ENCODE data around the gene ABCF1.

The ABCF1 gene

DNA sequence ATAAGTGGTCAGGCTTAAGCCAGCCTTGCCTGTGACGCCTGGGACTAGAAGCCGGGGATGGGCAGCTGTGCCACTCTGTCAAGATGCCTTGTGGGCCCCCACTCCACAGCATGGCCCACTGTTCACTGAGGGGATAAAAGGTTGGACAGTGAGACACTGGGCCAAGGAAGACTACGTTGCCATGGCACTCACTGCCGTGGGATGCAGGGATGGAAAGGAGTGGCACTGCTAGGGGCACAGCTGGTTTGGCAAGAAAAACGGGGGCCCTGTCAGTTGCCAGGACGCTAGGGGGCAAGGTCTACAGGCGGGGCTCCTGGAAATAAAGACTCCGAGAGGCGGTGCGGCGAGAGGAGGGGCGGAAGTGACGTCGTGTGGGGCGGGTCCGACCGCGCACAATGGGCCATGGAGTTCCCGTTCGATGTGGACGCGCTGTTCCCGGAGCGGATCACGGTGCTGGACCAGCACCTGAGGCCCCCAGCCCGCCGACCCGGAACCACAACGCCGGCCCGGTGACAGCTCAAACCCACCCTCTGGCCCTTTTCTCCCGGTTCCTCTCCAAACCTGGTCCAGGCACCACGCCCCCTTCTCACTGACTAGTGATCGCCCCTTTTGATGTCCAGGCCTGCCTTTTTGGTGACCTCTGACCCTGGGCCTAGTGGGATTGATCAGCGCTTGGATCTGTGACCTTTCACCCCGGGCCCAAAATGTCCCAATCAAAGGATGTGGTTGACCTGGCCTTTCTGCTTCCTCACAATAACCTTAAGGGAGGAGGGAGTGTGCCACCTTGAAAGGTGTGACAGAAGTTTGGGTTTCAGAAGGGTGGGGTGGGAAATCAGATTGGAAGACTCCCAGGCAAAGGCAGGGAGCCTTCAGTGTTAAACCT is 55.5 kb downstream of the ABCF1 start, which contains the start of gene ATAT1:
Gene ATAT1 (plus strand): TSS at position 391 of the 883 bp plus-strand sequence.
- peak; percentile 95 for DNase-seq (ENCODE audit: low spot score)

DNA sequence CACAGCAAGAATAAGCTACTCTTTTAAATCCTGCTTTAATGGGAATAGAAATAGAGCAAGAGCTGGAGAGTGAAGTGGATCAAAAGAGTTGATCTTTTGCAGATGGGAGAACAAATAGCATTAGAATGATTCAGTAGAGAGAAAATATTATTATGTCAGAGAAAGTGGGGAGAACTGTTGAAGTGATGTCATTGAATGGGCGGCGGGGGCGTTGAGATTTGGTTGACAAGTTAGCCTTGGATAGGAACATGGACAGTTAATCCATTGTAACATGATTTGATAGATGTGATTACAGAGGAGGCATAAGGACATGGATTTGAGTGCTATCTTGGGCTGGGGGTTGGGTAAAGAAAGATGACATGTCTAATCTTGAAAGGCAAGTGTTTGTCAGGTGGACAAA is 64.6 kb downstream of the ABCF1 start:
- no peak for DNase-seq (ENCODE audit: low spot score)

DNA sequence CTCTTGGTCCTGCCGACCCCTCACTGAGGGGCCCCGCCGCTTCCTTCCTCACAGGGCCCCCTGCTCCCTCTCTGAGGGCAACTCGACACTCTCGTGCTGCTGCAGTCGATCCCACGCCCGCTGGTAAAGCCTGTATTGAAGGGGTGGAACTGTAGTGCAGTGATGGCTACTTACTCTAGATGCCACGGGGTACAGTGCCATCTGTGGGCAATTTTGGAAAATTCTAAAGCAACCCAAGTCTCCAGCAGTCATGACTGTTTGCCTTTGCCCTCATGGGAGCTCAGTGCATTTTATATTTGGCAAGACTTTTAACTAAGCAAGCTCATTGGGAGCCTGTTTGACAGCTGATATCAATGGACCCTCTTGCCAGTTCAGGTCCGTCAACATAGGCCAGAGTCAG is 69.2 kb downstream of the ABCF1 start:
- DNase-seq (ENCODE audit: low spot score) = no peak

DNA sequence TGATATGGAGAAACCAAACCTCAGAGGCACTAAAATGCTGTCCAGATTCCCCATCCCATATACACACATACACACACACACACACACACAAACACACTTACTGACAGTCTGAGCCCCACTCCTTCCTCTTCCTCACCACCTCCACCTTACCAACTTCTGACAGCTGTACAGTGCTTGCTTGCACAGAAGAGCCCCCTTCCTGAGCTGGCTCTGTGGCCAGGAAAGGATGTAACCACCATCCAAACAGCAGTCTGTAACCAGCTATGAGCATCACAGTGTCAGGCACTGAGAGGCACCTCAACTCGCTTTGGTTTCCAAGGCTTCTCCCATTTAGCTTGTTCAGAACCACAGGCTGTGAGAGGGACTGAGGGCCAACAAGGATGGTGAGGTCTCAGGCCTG is 69.8 kb downstream of the ABCF1 start:
- no peak for DNase-seq (ENCODE audit: low spot score)
